Measurements from ENCODE around the gene TRAFD1. TPM values are rescaled to one million over a fixed set of nuclear protein-coding genes. Genes with fewer than 3 reads are reported as not detected.

The TRAFD1 gene
- total and polyA plus RNA-seq, 2 donors (not counting 3 experiments of a cell fraction or from before 2014, with no cell fraction given), result 20.3 to 24.9 TPM

GRCh38 chr12:112172556-112173324 is 47.4 kb downstream of the TRAFD1 start:
- Histone ChIP-seq H3K27me3 (ENCODE audit: control insufficient read depth in 2 of 2, insufficient read depth in 2 of 2, low read length in 2 of 2) (no peaks in the 10 kb centered on the region), H3K36me3 (ENCODE audit: control insufficient read depth in 2 of 2, extremely low read depth in 1 of 2, insufficient read depth in 2 of 2, low read length in 2 of 2) (peaks cover 2 to 20% of the 10 kb centered on the region in 2 experiments), H2AFZ (ENCODE audit: low read depth, low read length) (no peak overlapping the region), H3K9me3 (replicated peaks; ENCODE audit: control insufficient read depth, insufficient read depth, low read length) (no peaks in the 10 kb centered on the region), H3K4me1 (ENCODE audit: control insufficient read depth, extremely low read depth, insufficient read depth, low read length) (no peaks in the 10 kb centered on the region), H3K9ac (replicated peaks; ENCODE audit: extremely low read depth, insufficient read depth, low read length) (no peak overlapping the region), H3K4me3 (replicated peaks in 1 of 3; ENCODE audit: insufficient read depth in 1 of 3, low read depth in 1 of 3, low read length in 3 of 3) (no peak overlapping the region), H3K79me2 (ENCODE audit: control insufficient read depth, insufficient read depth, low read length) (no peaks in the 10 kb centered on the region), H3K4me2 (ENCODE audit: insufficient read depth, low read length) (no peak overlapping the region), H3K27ac (ENCODE audit: insufficient read depth, low read depth, low read length) (no peak overlapping the region), H3K9me1 (replicated peaks; ENCODE audit: control insufficient read depth, extremely low read depth, insufficient read depth, low read length) (no peaks in the 10 kb centered on the region), H4K20me1 (replicated peaks; ENCODE audit: control insufficient read depth, extremely low read depth, insufficient read depth, low read length) (no peaks in the 10 kb centered on the region)
- no peak for DNase-seq (ENCODE audit: low read depth, low spot score)
- BruUV-seq (replicated peaks), result no TSS peak
- dilution Hi-C loops (cut with MboI; ENCODE audit: extremely low pct_ligation_motif_present, low sequenced_read_pairs) (no loop called here), intact Hi-C loops (cut with micrococcal nuclease) (loop anchor here (10.0 kb wide), 1 partner anchor 228 kb away; no protein-coding TSS in a partner anchor)
- TF ChIP-seq MAX (IDR thresholded peaks at IDR 0.05; ENCODE audit: insufficient read depth, insufficient read length) (no peak), JUN (IDR thresholded peaks at IDR 0.05; ENCODE audit: borderline replicate concordance, insufficient read depth, insufficient read length, low read depth) (no peak), POLR2AphosphoS5 (IDR thresholded peaks at IDR 0.05; ENCODE audit: insufficient read depth, low read depth, low read length) (no peak), MYC (IDR thresholded peaks at IDR 0.05; ENCODE audit: low read depth, low read length) (no peak), CTCF (IDR thresholded peaks at IDR 0.05; ENCODE audit: extremely low read depth in 1 of 2, insufficient read depth in 1 of 2, low read depth in 1 of 2, low read length in 2 of 2) (no peak), EZH2 (IDR thresholded peaks at IDR 0.05; ENCODE audit: borderline replicate concordance, low read depth, low read length, severe bottlenecking) (no peak), POLR2A (IDR thresholded peaks at IDR 0.05; ENCODE audit: low read depth, low read length) (no peak), GATA2 (IDR thresholded peaks at IDR 0.05; ENCODE audit: insufficient read depth, insufficient read length, low read depth, low read length) (no peak), FOS (IDR thresholded peaks at IDR 0.05; ENCODE audit: borderline replicate concordance, insufficient read depth, low read length) (no peak)
- no peak for FAIRE-seq
- ChIA-PET CTCF (interaction anchor here (1.2 kb wide), 1 partner anchor 25 kb away, joined by 4 read pairs; no protein-coding TSS in a partner anchor), POLR2A (no interaction called here)
